Activated naive CD4-positive, alpha-beta T cell treated with anti-CD3 and anti-CD28 coated beads, Interleukin-2, amount 50 U/mL, for 72 hours (primary cell): Measurements from ENCODE around the gene SLC22A14. TPM values are rescaled to one million over a fixed set of nuclear protein-coding genes. Genes with fewer than 3 reads are reported as not detected.

Experiments
- total RNA-seq, 2 donors: library from RNA; stranded (reverse); gene quantifications; one replicate each; pipeline ENCODE4 v1.2.3, GENCODE V29; 2022

The SLC22A14 gene
- total RNA-seq, 2 donors from 2014 or later: not detected

Other genes starting within 250 kb of the SLC22A14 start
- 1 to 10 TPM in 1 of 2 donors, under 1 TPM in 1; 0.18 to 1.9 TPM for gene DLEC1, start 243.1 kb upstream of the SLC22A14 start, total RNA-seq
- 10 to 100 TPM; 73.9 to 83.9 TPM for gene ACAA1, start 145.2 kb upstream of the SLC22A14 start, total RNA-seq
- 10 to 100 TPM; 23.5 to 41.2 TPM for gene MYD88, start 143.6 kb upstream of the SLC22A14 start, total RNA-seq
- 10 to 100 TPM; 46.8 to 58.3 TPM for gene OXSR1, start 116.8 kb upstream of the SLC22A14 start, total RNA-seq
- gene SLC22A13, start 16.5 kb upstream of the SLC22A14 start, total RNA-seq: 1 to 10 TPM in 1 of 2 donors, under 1 TPM in 1; 0.11 to 1.1 TPM
- 1 to 10 TPM; 2.3 to 9.8 TPM for gene XYLB, start 64.5 kb downstream of the SLC22A14 start, total RNA-seq
- gene ACVR2B, start 171.6 kb downstream of the SLC22A14 start, total RNA-seq: 1 to 10 TPM; 7.9 to 8.4 TPM
- gene EXOG, start 214.0 kb downstream of the SLC22A14 start, total RNA-seq: 10 to 100 TPM; 22.0 to 22.8 TPM